Measurements from ENCODE around the gene PPM1E. TPM values are rescaled to one million over a fixed set of nuclear protein-coding genes. Genes with fewer than 3 reads are reported as not detected.

Gene PPM1E
- total RNA-seq, 2 experiments from 2014 or later, result not detected

Other genes starting within 250 kb of the PPM1E start
- gene MTMR4, start 241.2 kb upstream of the PPM1E start, total RNA-seq, result 10 to 100 TPM; 47.7 to 48.6 TPM
- under 1 TPM; 0.10 to 0.18 TPM for gene TEX14, start 63.8 kb upstream of the PPM1E start, total RNA-seq
- gene RAD51C, start 63.3 kb upstream of the PPM1E start, total RNA-seq, result 10 to 100 TPM; 70.6 to 70.8 TPM

Measured in activated CD8-positive, alpha-beta T cell treated with anti-CD3 and anti-CD28 coated beads, Interleukin-2, amount 10 ng/mL, durations not matched to agents 7 days and 5 days (primary cell).